ENCODE results near the gene PPOX. TPM values are rescaled to one million over a fixed set of nuclear protein-coding genes. Genes with fewer than 3 reads are reported as not detected.

The PPOX gene
- total RNA-seq, 5 donors from 2014 or later (not counting 1 experiment from before 2014, with no cell fraction given): 38.3 to 85.4 (median 69.2) TPM

- ChIA-PET POLR2A (interaction anchor here in 1 of 2 donors (1.2 kb wide), 1 partner anchor 11 kb away, joined by 4 read pairs; no protein-coding TSS in a partner anchor), CTCF (no interaction called here)
- peaks cover 7 to 32% of the 10 kb centered on the region in 2 experiments for H3K4me1 ChIP-seq (ENCODE audit: control insufficient read depth in 1 of 2, extremely low read depth in 1 of 2, insufficient read depth in 2 of 2, low read length in 2 of 2)
- peak overlapping the region in 1 of 2 donors; percentile 48 for H3K27ac Mint-ChIP-seq
- DNase-seq: no peak
- WGBS (ENCODE audit: insufficient coverage): 95% methylated on average over 8 of the region's 9 CpGs
- peaks cover 32% of the 10 kb centered on the region for H3K36me3 Mint-ChIP-seq
- H3K27me3 Mint-ChIP-seq: no peaks in the 10 kb centered on the region
- H3K9me3 Mint-ChIP-seq: no peaks in the 10 kb centered on the region
- peaks cover 39 to 52% (median 49%) of the 10 kb centered on the region in 3 donors for H3K4me1 Mint-ChIP-seq
- no peaks in the 10 kb centered on the region for H3K27me3 ChIP-seq (replicated peaks in 1 of 2; ENCODE audit: control insufficient read depth in 2 of 2, extremely low read depth in 1 of 2, insufficient read depth in 2 of 2, low read length in 1 of 2)
- H3K36me3 ChIP-seq (ENCODE audit: control insufficient read depth in 2 of 2, extremely low read depth in 1 of 2, insufficient read depth in 1 of 2, low read length in 1 of 2): peaks cover 19 to 59% of the 10 kb centered on the region in 2 donors
- H3K9me3 ChIP-seq: no peaks in the 10 kb centered on the region
- ATAC-seq (replicated peaks in 1 of 4): no peak
- peak overlapping the region in 2 of 3 donors; percentile 65 to 72 for H3K4me3 Mint-ChIP-seq
- no peak overlapping the region for H3K4me3 ChIP-seq (ENCODE audit: control insufficient read depth in 1 of 2, extremely low read depth in 1 of 2, low read length in 1 of 2)
- no peak overlapping the region for H3K27ac ChIP-seq (ENCODE audit: low read length)
Observed at GRCh38 chr1:161168906-161169305, 2.7 kb downstream of the PPOX start.

- Mint-ChIP-seq H3K4me1 (peaks cover 51 to 60% (median 55%) of the 10 kb centered on the region in 3 donors), H3K36me3 (peaks cover 49% of the 10 kb centered on the region), H3K27me3 (no peaks in the 10 kb centered on the region), H3K27ac (peak overlapping the region in 1 of 2 donors; percentile 57), H3K9me3 (no peaks in the 10 kb centered on the region), H3K4me3 (no peak overlapping the region)
- DNase-seq (no peak), ATAC-seq (replicated peaks in 1 of 4) (no peak)
- WGBS (ENCODE audit: insufficient coverage): no CpG with 5 or more reads among the region's 5 CpGs
- Histone ChIP-seq H3K4me1 (ENCODE audit: control insufficient read depth in 1 of 2, extremely low read depth in 1 of 2, insufficient read depth in 2 of 2, low read length in 2 of 2) (peaks cover 10 to 34% of the 10 kb centered on the region in 2 experiments), H3K4me3 (ENCODE audit: control insufficient read depth in 1 of 2, extremely low read depth in 1 of 2, low read length in 1 of 2) (no peak overlapping the region), H3K36me3 (ENCODE audit: control insufficient read depth in 2 of 2, extremely low read depth in 1 of 2, insufficient read depth in 1 of 2, low read length in 1 of 2) (peaks cover 26 to 71% of the 10 kb centered on the region in 2 donors), H3K27me3 (replicated peaks in 1 of 2; ENCODE audit: control insufficient read depth in 2 of 2, extremely low read depth in 1 of 2, insufficient read depth in 2 of 2, low read length in 1 of 2) (no peaks in the 10 kb centered on the region), H3K27ac (ENCODE audit: low read length) (no peak overlapping the region), H3K9me3 (no peaks in the 10 kb centered on the region)
- CTCF ChIA-PET: interaction anchor here in 1 of 2 donors (1.6 kb wide), 1 partner anchor 54 kb away, joined by 3 read pairs; the partner anchor contains the start of gene TOMM40L
- POLR2A ChIA-PET: no interaction called here
Observed at GRCh38 chr1:161171191-161171590, 5.0 kb downstream of the PPOX start.

- no peak overlapping the region for H3K4me3 Mint-ChIP-seq
- 79% methylated on average over 11 of the region's 12 CpGs for WGBS (ENCODE audit: insufficient coverage)
- no peaks in the 10 kb centered on the region for H3K27me3 Mint-ChIP-seq
- no peaks in the 10 kb centered on the region for H3K9me3 Mint-ChIP-seq
- no peak for DNase-seq
- POLR2A ChIA-PET: no interaction called here
- Histone ChIP-seq H3K36me3 (ENCODE audit: control insufficient read depth in 2 of 2, extremely low read depth in 1 of 2, insufficient read depth in 1 of 2, low read length in 1 of 2) (peaks cover 26 to 71% of the 10 kb centered on the region in 2 donors), H3K27ac (ENCODE audit: low read length) (no peak overlapping the region), H3K4me1 (ENCODE audit: control insufficient read depth in 1 of 2, extremely low read depth in 1 of 2, insufficient read depth in 2 of 2, low read length in 2 of 2) (peaks cover 13 to 35% of the 10 kb centered on the region in 2 experiments), H3K9me3 (no peaks in the 10 kb centered on the region), H3K4me3 (ENCODE audit: control insufficient read depth in 1 of 2, extremely low read depth in 1 of 2, low read length in 1 of 2) (no peak overlapping the region), H3K27me3 (replicated peaks in 1 of 2; ENCODE audit: control insufficient read depth in 2 of 2, extremely low read depth in 1 of 2, insufficient read depth in 2 of 2, low read length in 1 of 2) (no peaks in the 10 kb centered on the region)
- no peak overlapping the region for H3K27ac Mint-ChIP-seq
- CTCF ChIA-PET: interaction anchor here in 1 of 2 donors (1.6 kb wide), 1 partner anchor 54 kb away, joined by 3 read pairs; the partner anchor contains the start of gene TOMM40L
- H3K4me1 Mint-ChIP-seq: peaks cover 56 to 60% (median 57%) of the 10 kb centered on the region in 3 donors
- ATAC-seq (replicated peaks in 1 of 4): no peak
- peaks cover 51% of the 10 kb centered on the region for H3K36me3 Mint-ChIP-seq
Observed at GRCh38 chr1:161171696-161172095, 5.5 kb downstream of the PPOX start.

GRCh38 chr1:161172349-161172748, 6.1 kb downstream of the PPOX start:
- peaks cover 55 to 58% (median 56%) of the 10 kb centered on the region in 3 donors for H3K4me1 Mint-ChIP-seq
- H3K27ac ChIP-seq (ENCODE audit: low read length): no peak overlapping the region
- POLR2A ChIA-PET: no interaction called here

GRCh38 chr1:161172776-161173376, 6.7 kb downstream of the PPOX start:
- Histone ChIP-seq H3K27me3 (replicated peaks in 1 of 2; ENCODE audit: control insufficient read depth in 2 of 2, extremely low read depth in 1 of 2, insufficient read depth in 2 of 2, low read length in 1 of 2) (no peaks in the 10 kb centered on the region), H3K4me1 (ENCODE audit: control insufficient read depth in 1 of 2, extremely low read depth in 1 of 2, insufficient read depth in 2 of 2, low read length in 2 of 2) (peaks cover 8 to 33% of the 10 kb centered on the region in 2 experiments), H3K36me3 (ENCODE audit: control insufficient read depth in 2 of 2, extremely low read depth in 1 of 2, insufficient read depth in 1 of 2, low read length in 1 of 2) (peaks cover 26 to 71% of the 10 kb centered on the region in 2 donors), H3K27ac (ENCODE audit: low read length) (no peak overlapping the region), H3K9me3 (no peaks in the 10 kb centered on the region), H3K4me3 (ENCODE audit: control insufficient read depth in 1 of 2, extremely low read depth in 1 of 2, low read length in 1 of 2) (no peak overlapping the region)
- no peak for ATAC-seq (replicated peaks in 1 of 4)
- Mint-ChIP-seq H3K27ac (peak overlapping the region; percentile 72 to 80), H3K4me3 (no peak overlapping the region), H3K36me3 (peaks cover 51% of the 10 kb centered on the region), H3K4me1 (peaks cover 57 to 61% (median 59%) of the 10 kb centered on the region in 3 donors), H3K27me3 (no peaks in the 10 kb centered on the region), H3K9me3 (no peaks in the 10 kb centered on the region)
- no peak for DNase-seq
- ChIA-PET CTCF (interaction anchor here in 1 of 2 donors (1.6 kb wide), 1 partner anchor 53 kb away, joined by 3 read pairs; the partner anchor contains the start of gene TOMM40L), POLR2A (interaction anchor here in 1 of 2 donors (0.5 kb wide), 1 partner anchor 405 kb away, joined by 3 read pairs; no protein-coding TSS in a partner anchor)
- WGBS (ENCODE audit: insufficient coverage): 100% methylated on average over 1 of the region's 4 CpGs

More at GRCh38 chr1:161172349-161172748, 6.1 kb downstream of the PPOX start:
- Histone ChIP-seq H3K9me3 (no peaks in the 10 kb centered on the region), H3K36me3 (ENCODE audit: control insufficient read depth in 2 of 2, extremely low read depth in 1 of 2, insufficient read depth in 1 of 2, low read length in 1 of 2) (peaks cover 26 to 71% of the 10 kb centered on the region in 2 donors), H3K4me3 (ENCODE audit: control insufficient read depth in 1 of 2, extremely low read depth in 1 of 2, low read length in 1 of 2) (no peak overlapping the region), H3K4me1 (ENCODE audit: control insufficient read depth in 1 of 2, extremely low read depth in 1 of 2, insufficient read depth in 2 of 2, low read length in 2 of 2) (peaks cover 8 to 32% of the 10 kb centered on the region in 2 experiments), H3K27me3 (replicated peaks in 1 of 2; ENCODE audit: control insufficient read depth in 2 of 2, extremely low read depth in 1 of 2, insufficient read depth in 2 of 2, low read length in 1 of 2) (no peaks in the 10 kb centered on the region)
- H3K27ac Mint-ChIP-seq: peak overlapping the region; percentile 72 to 80
- H3K4me3 Mint-ChIP-seq: no peak overlapping the region
- no peaks in the 10 kb centered on the region for H3K9me3 Mint-ChIP-seq
- ATAC-seq (replicated peaks in 1 of 4) (no peak), DNase-seq (no peak)
- H3K36me3 Mint-ChIP-seq: peaks cover 51% of the 10 kb centered on the region
- H3K27me3 Mint-ChIP-seq: no peaks in the 10 kb centered on the region
- CTCF ChIA-PET: interaction anchor here in 1 of 2 donors (1.6 kb wide), 1 partner anchor 53 kb away, joined by 3 read pairs; the partner anchor contains the start of gene TOMM40L
- no CpG with 5 or more reads among the region's 1 CpG for WGBS (ENCODE audit: insufficient coverage)

- no peak for ATAC-seq (replicated peaks in 1 of 4)
- ChIA-PET CTCF (interaction anchor here in 1 of 2 donors (0.7 kb wide), 1 partner anchor 8 kb away, joined by 3 read pairs; the partner anchor contains the start of gene PPOX), POLR2A (no interaction called here)
- 94% methylated on average over 9 of the region's 11 CpGs for WGBS (ENCODE audit: insufficient coverage)
- Histone ChIP-seq H3K4me3 (ENCODE audit: control insufficient read depth in 1 of 2, extremely low read depth in 1 of 2, low read length in 1 of 2) (no peak overlapping the region), H3K27ac (ENCODE audit: low read length) (no peak overlapping the region), H3K4me1 (ENCODE audit: control insufficient read depth in 1 of 2, extremely low read depth in 1 of 2, insufficient read depth in 2 of 2, low read length in 2 of 2) (peaks cover 8 to 33% of the 10 kb centered on the region in 2 experiments), H3K36me3 (ENCODE audit: control insufficient read depth in 2 of 2, extremely low read depth in 1 of 2, insufficient read depth in 1 of 2, low read length in 1 of 2) (peaks cover 21 to 66% of the 10 kb centered on the region in 2 donors), H3K27me3 (replicated peaks in 1 of 2; ENCODE audit: control insufficient read depth in 2 of 2, extremely low read depth in 1 of 2, insufficient read depth in 2 of 2, low read length in 1 of 2) (no peaks in the 10 kb centered on the region), H3K9me3 (no peaks in the 10 kb centered on the region)
- H3K9me3 Mint-ChIP-seq: no peaks in the 10 kb centered on the region
- H3K36me3 Mint-ChIP-seq: peaks cover 51% of the 10 kb centered on the region
- no peak for DNase-seq
- H3K4me1 Mint-ChIP-seq: peaks cover 57 to 67% (median 61%) of the 10 kb centered on the region in 3 donors
- H3K4me3 Mint-ChIP-seq: no peak overlapping the region
- no peaks in the 10 kb centered on the region for H3K27me3 Mint-ChIP-seq
- peak overlapping the region in 1 of 2 donors; percentile 48 for H3K27ac Mint-ChIP-seq
Observed at GRCh38 chr1:161173711-161174110, 7.5 kb downstream of the PPOX start.
